HG03196 (cell line): ENCODE results near the gene GIN1.
"Not testable (repeated sequence)": the region's sequence is repeated elsewhere in the genome, so short reads cannot be mapped to it uniquely, and the experiment has no call there.

Source experiments
- ATAC-seq: cut with Tn5 transposase; IDR thresholded peaks from one replicate; pipeline ENCODE4 v1.9.1; 2021; ENCODE audit not compliant: unreplicated experiment

Gene GIN1

GRCh38 chr5:103119765-103120606 is at the start of gene GIN1, which contains the start of gene PPIP5K2:
Gene GIN1 (minus strand): TSS chr5:103120138. CDS start chr5:103108707, 11,431 bp downstream.
Gene PPIP5K2 (plus strand): TSS chr5:103120301. CDS start chr5:103129590, 9,289 bp downstream.
- ATAC-seq = peak; percentile 95

- ATAC-seq = no peak
Observed at GRCh38 chr5:103166706-103167105, 46.8 kb upstream of the GIN1 start.

GRCh38 chr5:103151156-103151555 is 31.2 kb upstream of the GIN1 start:
- no peak for ATAC-seq

- no peak for ATAC-seq
Observed at GRCh38 chr5:103148213-103148612, 28.3 kb upstream of the GIN1 start.

- no peak for ATAC-seq
Observed at GRCh38 chr5:103145196-103145595, 25.3 kb upstream of the GIN1 start.

GRCh38 chr5:103142132-103142531 is 22.2 kb upstream of the GIN1 start:
- ATAC-seq = not testable (repeated sequence)

- ATAC-seq = peak; percentile 99
Observed at GRCh38 chr5:103139264-103139865, 19.4 kb upstream of the GIN1 start.

- no peak for ATAC-seq
Observed at GRCh38 chr5:103138202-103138690, 18.3 kb upstream of the GIN1 start.

- ATAC-seq = no peak
Observed at GRCh38 chr5:103135461-103135860, 15.5 kb upstream of the GIN1 start.

GRCh38 chr5:103133231-103133630 is 13.3 kb upstream of the GIN1 start:
- ATAC-seq = no peak

GRCh38 chr5:103132684-103133083 is 12.7 kb upstream of the GIN1 start:
- no peak for ATAC-seq

- no peak for ATAC-seq
Observed at GRCh38 chr5:103128202-103128601, 8.3 kb upstream of the GIN1 start.

- ATAC-seq = no peak
Observed at GRCh38 chr5:103127292-103127817, 7.4 kb upstream of the GIN1 start.

GRCh38 chr5:103126557-103126956 is 6.6 kb upstream of the GIN1 start:
- ATAC-seq = no peak

GRCh38 chr5:103122242-103122641 is 2.3 kb upstream of the GIN1 start:
- no peak for ATAC-seq

- ATAC-seq = no peak
Observed at GRCh38 chr5:103120607-103121200, 766 bp upstream of the GIN1 start.

GRCh38 chr5:103119070-103119764 is 721 bp downstream of the GIN1 start:
- ATAC-seq = no peak

- no peak for ATAC-seq
Observed at GRCh38 chr5:103117471-103117991, 2.4 kb downstream of the GIN1 start.

GRCh38 chr5:103114440-103114839 is 5.5 kb downstream of the GIN1 start:
- no peak for ATAC-seq

- no peak for ATAC-seq
Observed at GRCh38 chr5:103112910-103113309, 7.0 kb downstream of the GIN1 start.

- ATAC-seq = no peak
Observed at GRCh38 chr5:103111468-103111867, 8.5 kb downstream of the GIN1 start.
